NCI-H128 (cell line): ENCODE measurements around the gene OTOG.

Experiments
- DNase-seq: peaks from one replicate; lab custom pipeline; 2025; ENCODE audit not compliant: unreplicated experiment; lab: John Stamatoyannopoulos, UW

The OTOG gene

GRCh38 chr11:17645190-17645970 lies 98.3 kb downstream of the OTOG start:
- no peak for DNase-seq

GRCh38 chr11:17646451-17647145 lies 99.5 kb downstream of the OTOG start:
- DNase-seq = no peak

- no peak for DNase-seq
Observed at GRCh38 chr11:17648528-17648927, 101.5 kb downstream of the OTOG start.

- no peak for DNase-seq
Observed at GRCh38 chr11:17649261-17649660, 102.2 kb downstream of the OTOG start.

GRCh38 chr11:17649696-17650095 lies 102.6 kb downstream of the OTOG start:
- no peak for DNase-seq

GRCh38 chr11:17650127-17650911 lies 103.3 kb downstream of the OTOG start:
- DNase-seq = no peak

GRCh38 chr11:17651061-17651460 lies 104.0 kb downstream of the OTOG start:
- DNase-seq = no peak

- DNase-seq = no peak
Observed at GRCh38 chr11:17651681-17652080, 104.6 kb downstream of the OTOG start.

- DNase-seq = no peak
Observed at GRCh38 chr11:17652556-17652955, 105.5 kb downstream of the OTOG start.

- no peak for DNase-seq
Observed at GRCh38 chr11:17653611-17654010, 106.6 kb downstream of the OTOG start.

- no peak for DNase-seq
Observed at GRCh38 chr11:17655682-17656081, 108.6 kb downstream of the OTOG start.

GRCh38 chr11:17658211-17658610 lies 111.2 kb downstream of the OTOG start:
- no peak for DNase-seq

GRCh38 chr11:17668166-17668565 lies 121.1 kb downstream of the OTOG start:
- DNase-seq = no peak

GRCh38 chr11:17672469-17672868 lies 125.4 kb downstream of the OTOG start:
- DNase-seq = no peak

- DNase-seq = no peak
Observed at GRCh38 chr11:17673951-17674350, 126.9 kb downstream of the OTOG start.

GRCh38 chr11:17682848-17683247 lies 135.8 kb downstream of the OTOG start:
- DNase-seq = no peak

- DNase-seq = no peak
Observed at GRCh38 chr11:17683377-17684161, 136.5 kb downstream of the OTOG start.

GRCh38 chr11:17684550-17684949 lies 137.5 kb downstream of the OTOG start:
- DNase-seq = no peak

GRCh38 chr11:17686231-17686980 lies 139.3 kb downstream of the OTOG start:
- no peak for DNase-seq

GRCh38 chr11:17687946-17688670 lies 141.0 kb downstream of the OTOG start:
- no peak for DNase-seq
